GM18517 (cell line): ENCODE measurements around the gene CDC5L.
A peak's percentile ranks its signal among the peaks of the same experiment; 100 is the strongest.
"Not testable (repeated sequence)": the region's sequence is repeated elsewhere in the genome, so short reads cannot be mapped to it uniquely, and the experiment has no call there.

ENCODE experiments used
- ATAC-seq: cut with Tn5 transposase; IDR thresholded peaks from one replicate; pipeline ENCODE4 v1.9.1; 2021; ENCODE audit warnings: mild to moderate bottlenecking, moderate library complexity; ENCODE audit not compliant: unreplicated experiment

CDC5L gene

DNA sequence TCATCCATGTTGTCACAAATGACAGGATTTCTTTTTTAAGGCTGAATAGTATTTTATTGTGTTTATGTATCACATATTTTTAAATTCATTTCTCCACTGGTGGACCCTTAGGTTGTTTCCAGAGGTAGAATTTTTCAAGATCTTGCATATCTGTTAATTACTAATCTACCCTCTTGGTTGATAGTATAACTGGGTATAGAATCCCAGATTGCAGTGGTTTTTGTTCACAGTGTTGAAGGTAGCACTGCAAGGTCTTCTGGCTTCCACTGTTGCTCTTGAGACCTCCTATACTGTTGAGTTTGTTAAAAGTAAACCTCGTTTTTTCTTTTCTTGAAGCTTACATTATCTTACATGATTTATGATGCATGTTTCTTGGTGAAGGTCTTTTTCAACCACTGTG, 22.9 kb downstream of the CDC5L start:
- no peak for ATAC-seq

DNA sequence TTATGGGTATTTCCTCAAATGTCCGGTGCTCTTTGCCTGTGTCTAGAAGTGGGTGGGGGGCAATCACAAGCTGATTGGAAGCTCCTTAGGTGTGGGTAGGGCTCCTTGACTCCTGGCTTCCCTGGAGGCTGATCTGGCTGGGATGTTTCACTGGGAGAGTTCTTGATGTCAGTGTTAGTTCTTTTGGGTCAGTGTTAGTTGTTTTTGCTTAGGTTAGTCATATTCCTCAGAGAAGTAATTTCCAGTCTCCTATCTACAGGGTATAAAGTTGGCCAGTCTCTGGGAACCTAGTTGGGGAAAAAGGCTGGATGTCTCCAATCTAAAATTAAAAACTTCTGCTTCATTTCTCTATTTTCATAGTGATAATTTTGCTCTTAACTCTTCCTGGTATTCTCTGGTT, 23.6 kb downstream of the CDC5L start:
- ATAC-seq: no peak

DNA sequence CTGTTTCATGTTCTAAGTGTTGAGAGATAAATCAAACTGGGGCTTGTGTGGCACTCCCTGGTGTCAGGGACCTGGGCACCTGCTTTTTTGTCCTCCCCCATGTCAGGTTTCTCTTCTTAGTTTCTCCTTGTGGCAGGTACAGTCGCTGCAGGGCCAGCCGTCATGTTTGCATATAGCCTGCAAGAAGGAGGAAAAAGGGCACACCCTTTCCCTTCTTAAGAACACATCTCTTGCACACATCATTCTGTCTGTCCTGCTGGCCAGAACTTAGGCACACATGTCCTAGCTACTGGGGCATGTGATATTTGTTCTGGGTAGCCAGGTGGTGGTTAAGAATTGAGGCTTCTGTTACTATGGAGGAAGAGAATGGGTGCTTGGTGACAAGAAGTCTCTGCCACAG, 27.9 kb downstream of the CDC5L start:
- ATAC-seq: no peak

DNA sequence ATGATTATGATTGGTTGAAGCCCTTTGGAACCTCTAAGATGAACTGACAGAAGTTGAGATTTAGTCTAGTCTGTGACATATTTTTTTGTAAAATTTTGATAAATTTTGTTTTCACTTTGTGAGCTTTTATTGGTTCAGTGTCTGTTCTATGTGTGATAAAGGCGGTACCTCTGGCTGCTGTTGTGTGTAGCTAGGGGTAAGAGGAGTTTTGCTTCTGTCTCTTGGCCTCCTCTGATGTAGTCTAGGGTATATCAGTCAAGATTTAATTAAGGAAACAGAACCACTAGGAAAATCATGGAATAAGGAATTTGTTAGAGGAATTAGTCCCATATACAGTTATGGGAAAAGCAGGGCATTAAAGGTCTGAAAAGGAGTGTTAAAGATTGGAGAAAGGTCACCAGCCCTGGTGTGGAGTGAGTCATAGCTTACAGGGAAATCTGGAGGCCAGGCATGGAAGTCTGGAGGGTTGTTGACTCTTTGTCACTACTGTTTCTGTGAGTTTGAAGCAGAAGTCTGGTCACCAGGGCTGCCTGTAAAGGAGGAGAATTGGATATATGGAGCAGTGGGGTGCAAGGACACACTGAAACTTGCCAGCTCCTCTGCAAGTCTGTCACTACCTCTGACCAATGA, 28.5 kb downstream of the CDC5L start:
- no peak for ATAC-seq

DNA sequence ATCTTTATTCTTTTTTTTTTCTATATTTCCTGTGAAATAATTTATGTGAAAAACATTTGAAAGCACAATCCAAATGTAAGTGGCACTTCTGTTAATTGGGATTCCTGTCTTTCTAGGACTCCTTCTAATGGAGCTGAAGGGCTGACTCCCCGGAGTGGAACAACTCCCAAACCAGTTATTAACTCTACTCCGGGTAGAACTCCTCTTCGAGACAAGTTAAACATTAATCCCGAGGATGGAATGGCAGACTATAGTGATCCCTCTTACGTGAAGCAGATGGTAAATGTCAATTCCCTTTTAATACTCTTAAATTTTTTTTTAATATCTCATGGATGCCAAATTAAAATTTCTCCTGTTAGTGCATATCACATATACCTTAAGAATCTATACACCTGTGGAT, 35.0 kb downstream of the CDC5L start:
- ATAC-seq: no peak

DNA sequence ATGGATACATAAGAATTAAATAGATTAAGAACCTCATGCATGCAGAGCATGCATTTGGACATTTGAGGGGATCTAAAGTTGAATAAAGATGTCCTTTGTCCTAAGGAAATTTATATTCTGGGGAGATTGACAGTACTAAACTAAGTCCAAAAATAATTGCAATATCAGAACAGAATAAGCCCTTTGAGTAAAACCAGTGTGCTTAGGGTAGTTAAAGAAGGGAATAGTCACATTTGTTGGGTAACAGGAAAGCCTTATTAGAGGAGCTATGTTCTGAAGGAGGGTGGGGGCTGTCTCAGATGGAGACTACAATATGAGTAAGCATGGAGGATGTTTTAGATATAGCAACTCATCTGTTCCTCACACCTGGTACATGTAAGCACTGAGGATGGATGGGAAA, 35.8 kb downstream of the CDC5L start:
- no peak for ATAC-seq

DNA sequence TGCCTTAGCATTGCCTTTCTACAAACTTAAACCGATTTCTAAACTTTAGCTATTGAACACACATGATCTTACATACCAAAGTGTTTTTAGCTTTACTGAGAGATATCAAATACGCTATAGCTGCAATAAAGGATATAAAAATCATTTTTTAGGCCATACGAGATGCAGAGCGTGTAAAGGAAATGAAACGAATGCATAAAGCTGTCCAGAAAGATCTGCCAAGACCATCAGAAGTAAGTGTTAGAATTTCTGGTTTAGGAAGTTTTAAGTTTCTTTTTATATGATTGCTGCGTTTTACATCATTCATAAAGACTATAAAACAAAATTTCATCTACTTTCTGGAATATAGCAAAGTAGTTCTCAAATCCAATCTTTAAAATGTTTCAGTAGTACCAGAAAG, 38.4 kb downstream of the CDC5L start:
- no peak for ATAC-seq

DNA sequence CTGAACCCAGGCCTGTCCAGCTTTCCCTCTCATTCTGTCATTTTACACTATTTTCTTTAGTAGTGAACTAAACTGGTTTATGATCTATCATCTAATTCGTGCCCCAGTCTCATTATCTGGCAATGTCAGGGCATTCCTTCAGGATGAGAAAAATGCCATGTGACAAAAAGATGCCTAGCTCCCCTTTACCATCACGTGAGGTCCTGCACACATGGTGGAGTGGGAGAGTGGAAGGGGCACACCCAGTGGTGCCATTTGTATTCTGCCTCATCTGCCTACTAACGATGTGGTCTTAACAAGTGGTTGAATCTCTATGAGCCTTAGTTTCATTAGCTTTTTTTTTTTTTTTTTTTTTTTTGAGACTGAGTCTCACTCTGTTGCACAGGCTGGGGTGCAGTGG, 41.2 kb downstream of the CDC5L start:
- no peak for ATAC-seq

DNA sequence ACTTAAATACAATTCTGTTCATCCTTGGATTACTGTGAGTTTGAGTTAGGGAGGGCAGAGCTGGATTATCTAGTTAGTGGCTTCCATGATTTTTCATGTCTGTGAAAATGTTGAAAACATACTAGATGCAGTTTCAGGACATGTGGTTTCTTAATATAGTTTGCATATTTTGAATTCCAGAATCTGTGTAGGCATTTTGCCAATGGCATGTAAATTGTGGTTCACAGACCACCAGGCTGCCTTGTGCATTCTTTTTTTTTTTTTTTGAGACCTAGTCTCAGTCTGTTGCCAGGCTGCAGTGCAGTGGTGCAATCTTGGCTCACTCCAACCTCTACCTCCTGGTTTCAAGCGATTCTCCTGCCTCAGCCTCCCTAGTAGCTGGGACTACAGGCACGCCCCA, 42.8 kb downstream of the CDC5L start:
- no peak for ATAC-seq

DNA sequence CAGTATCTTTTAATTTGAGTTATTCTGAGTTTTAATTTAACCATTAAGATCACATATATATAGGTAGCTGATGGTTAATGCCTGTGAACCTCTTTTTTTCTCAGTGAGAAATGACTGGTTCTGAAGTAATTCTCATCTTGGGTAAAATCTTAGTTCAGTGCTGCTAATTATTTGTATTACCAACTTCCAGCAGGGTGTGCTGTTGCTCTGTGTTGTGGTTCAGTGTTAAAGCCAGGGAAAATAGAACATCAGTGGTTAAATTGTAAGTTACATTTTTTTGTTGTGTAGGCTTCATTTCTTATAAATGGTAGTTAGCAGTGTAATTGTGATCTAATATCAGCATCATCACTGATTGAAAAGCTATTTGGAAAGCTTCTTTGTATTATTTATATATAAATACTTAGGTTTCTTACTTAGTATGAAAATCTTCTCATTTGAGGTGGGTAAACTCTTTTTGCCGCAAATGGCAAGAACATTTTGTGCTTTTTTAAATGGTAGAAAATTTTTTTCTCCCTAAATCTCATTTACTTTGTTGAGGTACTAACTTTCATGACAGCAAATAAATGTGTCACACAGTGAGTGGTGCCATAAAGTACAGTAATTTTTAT, 43.7 kb downstream of the CDC5L start:
- ATAC-seq: peak; percentile 70

DNA sequence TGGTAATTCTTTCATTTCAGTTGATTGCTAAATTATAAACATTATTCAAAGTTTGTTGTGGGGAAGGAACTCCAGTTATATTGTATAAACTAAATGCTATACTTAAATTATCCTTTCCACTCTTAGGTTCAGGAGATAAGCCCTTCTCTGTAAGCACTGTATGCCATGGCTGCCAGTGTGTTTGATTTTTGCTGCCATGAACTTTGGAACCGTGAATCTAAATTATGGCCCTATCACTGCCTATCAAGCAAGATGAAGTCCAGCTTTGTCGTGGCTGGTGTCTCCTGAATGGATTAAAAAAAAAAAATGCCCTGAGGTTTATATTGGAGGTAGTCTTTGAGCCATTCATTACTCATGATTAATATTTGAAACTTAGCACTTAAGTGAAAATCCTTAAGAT, 44.7 kb downstream of the CDC5L start:
- no peak for ATAC-seq

DNA sequence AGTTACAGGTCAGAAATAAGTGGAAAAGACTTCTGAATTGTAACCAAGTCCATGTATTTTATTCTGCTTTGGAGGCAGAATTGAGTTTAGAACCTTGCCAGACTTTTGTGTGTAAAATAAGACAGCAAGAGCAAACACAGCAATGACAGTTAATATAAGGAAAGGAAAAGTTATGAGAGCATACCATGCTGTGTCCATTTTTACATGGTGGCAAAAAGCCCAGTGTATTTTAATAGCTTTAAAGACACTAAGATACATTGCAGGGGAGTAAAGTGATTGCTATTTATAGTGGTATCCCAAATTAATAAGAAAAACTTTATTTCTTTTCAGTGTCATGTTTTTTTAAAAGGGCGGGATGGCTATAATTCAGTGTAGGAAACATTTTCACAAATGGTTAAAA, 45.2 kb downstream of the CDC5L start:
- ATAC-seq: no peak

DNA sequence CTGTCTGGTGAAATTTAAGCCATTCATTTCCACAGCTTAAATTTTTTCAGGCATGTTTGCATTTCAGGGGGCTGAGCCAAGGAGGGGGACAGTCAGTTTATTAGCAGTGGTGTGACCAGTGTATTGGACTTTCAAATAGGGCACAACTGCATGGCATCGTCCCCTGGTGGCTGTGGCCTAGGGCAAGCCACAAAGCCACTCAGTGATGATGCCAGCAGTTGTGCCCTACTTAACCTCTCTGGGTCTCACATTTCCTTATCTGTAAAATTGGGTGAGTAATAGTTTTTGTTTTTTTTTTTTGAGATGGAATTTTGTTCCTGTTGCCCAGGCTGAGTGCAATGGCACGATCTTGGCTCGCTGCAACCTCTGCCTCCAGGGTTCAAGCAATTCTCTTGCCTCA, 48.0 kb downstream of the CDC5L start:
- no peak for ATAC-seq

DNA sequence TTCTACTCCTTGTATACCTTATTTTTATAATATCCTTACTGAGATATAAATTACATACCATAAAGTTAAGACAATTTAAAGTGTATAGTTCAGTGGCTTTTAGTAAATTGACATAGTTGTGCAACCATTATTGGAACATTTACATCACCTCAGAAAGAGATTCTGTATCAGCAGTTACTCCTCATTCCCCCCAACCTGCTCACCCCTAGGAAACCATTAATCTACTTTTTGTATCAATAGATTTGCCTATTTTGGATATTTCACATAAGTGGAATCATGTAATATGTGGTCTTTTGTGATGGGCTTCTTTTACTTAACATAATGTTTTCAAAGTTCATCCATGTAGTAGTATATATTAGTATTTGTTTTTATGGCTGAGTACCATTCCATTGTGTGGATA, 51.3 kb downstream of the CDC5L start:
- no peak for ATAC-seq

DNA sequence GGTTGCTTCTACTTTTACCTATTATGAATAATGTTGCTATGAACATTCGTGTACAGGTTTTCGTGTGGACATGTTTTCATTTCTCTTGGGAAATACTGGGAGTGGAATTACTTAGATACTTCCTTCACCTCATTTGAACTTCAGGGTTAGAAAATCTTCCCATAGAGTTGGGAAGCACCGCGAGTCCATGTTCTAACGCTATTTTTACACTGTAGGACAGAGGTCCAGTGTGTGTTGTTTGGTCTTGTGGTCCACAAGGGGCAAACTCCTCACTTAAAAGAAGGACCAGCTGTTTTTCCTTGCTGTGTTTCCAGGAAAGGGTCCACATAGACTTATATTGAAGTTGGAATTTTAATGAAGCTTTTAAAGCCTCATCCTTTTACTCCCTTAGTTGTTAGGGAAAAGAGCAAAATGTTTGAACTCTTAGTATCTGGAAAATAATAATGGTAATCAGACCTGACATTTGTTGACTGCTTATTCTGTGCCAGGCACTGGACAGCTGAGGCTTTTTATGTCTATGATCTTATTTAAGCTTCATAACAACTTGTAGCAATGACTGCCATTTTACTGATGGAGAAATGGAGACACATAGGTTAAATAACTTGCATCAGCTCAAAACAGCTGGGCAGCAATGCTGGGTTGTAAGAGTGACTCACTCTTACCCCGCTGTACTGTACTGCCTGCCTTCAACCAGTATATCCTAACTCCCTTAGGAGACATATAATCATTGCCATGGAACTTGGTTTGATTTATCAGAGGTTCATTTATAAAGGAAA, 52.0 kb downstream of the CDC5L start:
- ATAC-seq: no peak

DNA sequence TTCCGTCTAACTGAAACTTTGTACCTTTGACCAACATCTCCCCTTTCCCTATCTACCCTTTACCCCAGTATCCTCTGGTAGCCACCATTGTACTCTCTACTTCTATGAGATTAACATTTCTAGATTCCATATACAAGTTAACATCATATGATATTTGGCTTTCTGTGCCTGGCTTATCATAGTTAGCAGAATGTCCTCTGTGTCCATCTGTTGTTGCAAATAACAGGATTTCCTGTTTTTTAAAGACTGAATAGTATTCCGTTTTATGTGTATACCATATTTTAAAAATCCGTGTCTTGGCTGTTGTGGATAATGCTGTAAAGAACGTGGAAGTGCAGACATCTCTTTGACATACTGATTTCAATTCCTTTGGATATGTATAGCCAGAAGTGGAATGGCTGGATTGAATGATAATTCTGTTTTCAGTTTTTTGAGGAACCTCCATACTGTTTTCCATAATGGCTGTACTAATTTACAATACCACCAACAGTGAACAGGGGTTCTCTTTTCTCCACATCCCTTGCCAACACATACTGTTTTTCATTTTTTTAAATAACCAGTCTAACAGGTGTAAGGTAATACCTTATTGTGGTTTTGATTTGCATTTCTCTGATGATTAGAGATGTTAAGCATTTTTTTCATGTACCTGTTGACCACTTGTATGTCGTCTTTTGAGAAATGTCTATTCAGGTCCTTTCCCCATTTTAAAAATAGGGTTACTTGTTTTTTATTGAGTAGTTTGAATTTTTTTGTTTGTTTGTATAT, 53.8 kb downstream of the CDC5L start:
- no peak for ATAC-seq

DNA sequence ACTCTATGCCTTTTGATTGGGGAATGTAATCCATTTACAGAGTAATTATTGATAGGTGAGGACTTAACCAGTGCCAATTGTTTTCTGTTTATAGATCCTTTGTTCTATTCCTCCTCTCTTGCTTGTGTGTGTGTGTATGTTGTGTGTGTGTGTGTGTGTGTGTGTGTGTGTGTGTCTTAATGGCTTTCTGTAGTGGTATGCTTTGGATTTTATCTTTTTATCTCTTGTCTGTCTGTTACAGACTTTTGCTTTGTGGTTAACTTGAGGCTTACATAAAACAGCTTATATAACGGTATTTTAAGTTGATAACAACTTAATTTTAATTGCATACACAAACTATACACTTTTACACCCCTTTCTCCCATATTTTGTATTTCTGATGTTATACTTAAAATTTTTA, 54.7 kb downstream of the CDC5L start:
- ATAC-seq: no peak

DNA sequence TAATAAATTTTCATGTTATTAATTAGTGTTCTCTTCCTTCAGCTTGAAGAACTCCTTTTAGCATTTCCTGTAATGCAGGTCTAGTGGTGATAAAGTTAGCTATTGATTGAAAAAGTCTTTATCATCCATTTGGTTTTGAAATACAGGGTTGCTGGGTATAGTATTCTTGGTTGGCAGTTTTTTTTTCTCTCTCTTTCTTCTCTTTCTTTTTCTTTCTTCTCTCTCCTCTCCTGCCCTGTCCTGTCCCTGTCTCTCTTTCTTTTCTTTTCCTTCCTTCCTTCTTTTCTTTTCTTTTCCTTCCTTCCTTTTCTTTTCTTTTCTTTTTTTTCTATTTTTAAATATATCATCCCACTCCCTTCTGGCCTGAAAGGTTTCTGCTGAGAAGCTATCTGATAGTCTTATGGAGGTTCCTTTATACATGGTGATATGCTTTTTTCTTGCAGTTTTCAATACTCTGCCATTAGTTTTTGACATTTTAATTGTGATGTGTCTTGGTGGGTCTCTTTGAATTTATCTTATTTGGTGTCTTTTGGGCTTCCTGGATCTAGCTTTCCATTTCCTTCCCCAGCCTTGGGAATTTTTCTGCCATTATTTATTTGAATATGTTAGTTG, 55.4 kb downstream of the CDC5L start:
- ATAC-seq: no peak

DNA sequence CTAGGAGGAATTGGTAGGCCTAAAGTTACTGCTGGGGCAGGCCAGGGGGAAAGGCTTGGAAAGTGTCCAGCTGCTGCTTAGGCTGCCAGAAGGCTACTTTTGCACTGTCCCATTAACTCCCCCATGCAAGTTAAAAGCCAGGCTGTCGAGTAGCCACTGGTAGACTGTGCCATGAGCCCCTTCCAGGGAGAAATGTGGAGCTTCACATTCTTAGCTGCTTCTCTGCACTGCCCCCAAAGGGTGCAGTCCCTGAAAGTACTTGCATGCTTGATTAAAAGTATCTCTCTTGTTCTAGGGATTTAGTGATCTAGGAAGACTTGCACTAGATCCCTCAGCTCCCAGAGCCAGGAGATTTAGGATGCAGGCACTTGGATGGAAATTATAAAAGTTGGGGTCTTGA, 57.3 kb downstream of the CDC5L start:
- ATAC-seq: no peak

DNA sequence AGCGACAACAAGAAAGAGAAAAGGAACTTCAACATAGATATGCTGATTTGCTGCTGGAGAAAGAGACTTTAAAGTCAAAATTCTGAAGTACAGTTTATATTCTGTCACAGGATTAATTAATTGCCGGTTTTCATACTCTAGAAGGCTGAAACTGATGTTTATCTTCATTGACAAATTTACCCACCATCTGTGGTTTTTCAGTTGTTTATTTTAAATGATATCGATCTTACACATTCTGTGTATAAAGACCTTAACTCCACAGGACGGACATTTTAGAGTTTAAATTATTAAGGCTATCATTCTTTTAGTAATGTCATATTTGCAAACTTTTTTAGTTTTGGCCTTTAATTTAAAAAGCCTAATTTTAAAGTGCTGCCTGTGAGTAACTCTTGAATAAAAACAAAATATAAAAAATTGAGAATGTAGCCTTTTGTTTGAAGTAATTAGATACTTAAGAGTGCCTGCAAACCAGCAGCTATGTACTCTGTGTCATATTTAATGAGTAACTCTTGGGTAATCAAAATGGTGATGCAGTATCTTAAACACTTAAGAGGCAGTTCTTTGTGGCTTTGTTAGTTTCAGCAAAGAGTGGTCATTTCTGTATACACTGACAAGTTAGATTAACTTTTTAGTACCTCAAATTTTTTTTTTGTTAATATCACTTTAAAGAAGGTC, 59.3 kb downstream of the CDC5L start:
- ATAC-seq: no peak

DNA sequence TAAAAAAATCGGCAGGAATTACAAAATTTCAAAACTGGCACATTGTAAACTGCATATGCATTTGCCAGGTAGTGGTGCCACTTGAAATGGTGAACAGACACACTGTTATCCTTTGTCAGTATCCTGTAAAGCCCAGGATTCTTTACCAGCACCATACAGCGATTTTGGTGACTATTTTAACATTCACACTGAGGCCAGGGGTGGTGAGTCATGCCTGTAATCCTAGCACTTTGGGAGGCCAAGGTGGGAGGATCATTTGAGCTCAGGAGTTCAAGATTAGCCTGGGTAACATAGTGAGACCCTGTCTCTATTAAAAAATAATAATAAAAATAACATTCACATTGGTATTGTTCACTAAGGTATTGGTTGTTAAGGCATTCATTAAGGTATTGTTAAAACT, 61.7 kb downstream of the CDC5L start:
- not testable (repeated sequence) for ATAC-seq
